ENCODE results near the gene SPATA1. TPM values are rescaled to one million over a fixed set of nuclear protein-coding genes. Genes with fewer than 3 reads are reported as not detected.

Gene SPATA1
- total RNA-seq, 6 experiments from 2014 or later = 0.33 to 1.3 (median 0.85) TPM

- Mint-ChIP-seq H3K27me3 (ENCODE audit: insufficient read depth) (peaks cover 2% of the 10 kb centered on the region), H3K4me1 (ENCODE audit: low read depth) (peaks cover 44% of the 10 kb centered on the region), H3K9me3 (peaks cover 4% of the 10 kb centered on the region; the same call in 1 of the 2 replicates), H3K36me3 (ENCODE audit: low read depth) (peaks cover 27% of the 10 kb centered on the region), H3K27ac (peak within 1 kb of the TSS; percentile 97), H3K4me3 (peak within 1 kb of the TSS; percentile 100)
- no peak for TF ChIP-seq CTCF (IDR thresholded peaks at IDR 0.05)
- peak; percentile 63 for DNase-seq
Measured at GRCh38 chr1:84478876-84479868, 27.0 kb upstream of the SPATA1 start, which contains the start of gene RPF1. TSS of gene RPF1 (plus strand) at chr1:84479266. CDS start at chr1:84479282, 16 bp downstream.

GRCh38 chr1:84479998-84480397 is 26.2 kb upstream of the SPATA1 start:
- H3K4me1 Mint-ChIP-seq (ENCODE audit: low read depth) = peaks cover 48% of the 10 kb centered on the region
- H3K27me3 Mint-ChIP-seq (ENCODE audit: insufficient read depth) = peaks cover 2% of the 10 kb centered on the region
- H3K4me3 Mint-ChIP-seq = peak overlapping the region; percentile 100
- peaks cover 4% of the 10 kb centered on the region; the same call in 1 of the 2 replicates for H3K9me3 Mint-ChIP-seq
- H3K27ac Mint-ChIP-seq = peak overlapping the region; percentile 97
- no peak for TF ChIP-seq CTCF (IDR thresholded peaks at IDR 0.05)
- no peak for DNase-seq
- H3K36me3 Mint-ChIP-seq (ENCODE audit: low read depth) = peaks cover 27% of the 10 kb centered on the region

GRCh38 chr1:84480650-84481049 is 25.5 kb upstream of the SPATA1 start:
- H3K27me3 Mint-ChIP-seq (ENCODE audit: insufficient read depth) = peaks cover 2% of the 10 kb centered on the region
- H3K4me1 Mint-ChIP-seq (ENCODE audit: low read depth) = peaks cover 48% of the 10 kb centered on the region
- H3K4me3 Mint-ChIP-seq = peak overlapping the region; percentile 100
- peaks cover 29% of the 10 kb centered on the region for H3K36me3 Mint-ChIP-seq (ENCODE audit: low read depth)
- H3K9me3 Mint-ChIP-seq = peaks cover 4% of the 10 kb centered on the region; the same call in 1 of the 2 replicates
- DNase-seq = no peak
- no peak for TF ChIP-seq CTCF (IDR thresholded peaks at IDR 0.05)
- no peak overlapping the region for H3K27ac Mint-ChIP-seq

GRCh38 chr1:84481317-84481716 is 24.9 kb upstream of the SPATA1 start:
- Mint-ChIP-seq H3K4me1 (ENCODE audit: low read depth) (peaks cover 48% of the 10 kb centered on the region), H3K4me3 (peak overlapping the region; percentile 52), H3K36me3 (ENCODE audit: low read depth) (peaks cover 35% of the 10 kb centered on the region), H3K27ac (no peak overlapping the region), H3K9me3 (peaks cover 4% of the 10 kb centered on the region; the same call in 1 of the 2 replicates), H3K27me3 (ENCODE audit: insufficient read depth) (peaks cover 2% of the 10 kb centered on the region)
- no peak for TF ChIP-seq CTCF (IDR thresholded peaks at IDR 0.05)
- DNase-seq = no peak

GRCh38 chr1:84488107-84488506 is 18.1 kb upstream of the SPATA1 start:
- H3K27ac Mint-ChIP-seq = no peak overlapping the region
- H3K9me3 Mint-ChIP-seq = no peaks in the 10 kb centered on the region
- H3K4me1 Mint-ChIP-seq (ENCODE audit: low read depth) = peaks cover 26% of the 10 kb centered on the region
- H3K27me3 Mint-ChIP-seq (ENCODE audit: insufficient read depth) = no peaks in the 10 kb centered on the region; the same call in 1 of the 2 replicates
- no peak overlapping the region for H3K4me3 Mint-ChIP-seq
- peaks cover 18% of the 10 kb centered on the region for H3K36me3 Mint-ChIP-seq (ENCODE audit: low read depth)
- TF ChIP-seq CTCF (IDR thresholded peaks at IDR 0.05) = no peak
- DNase-seq = no peak
